ENCODE results near the gene ARPC2.

- TF ChIP-seq POLR2A (IDR thresholded peaks at IDR 0.05) (no peak), CTCF (IDR thresholded peaks at IDR 0.05) (no peak)
Observed at GRCh38 chr2:218259099-218259961, 42.3 kb downstream of the ARPC2 start.
